Measurements from ENCODE around the gene SCIMP. TPM values are rescaled to one million over a fixed set of nuclear protein-coding genes. Genes with fewer than 3 reads are reported as not detected.

Gene SCIMP
- polyA plus RNA-seq, 1 experiment: not detected

DNA sequence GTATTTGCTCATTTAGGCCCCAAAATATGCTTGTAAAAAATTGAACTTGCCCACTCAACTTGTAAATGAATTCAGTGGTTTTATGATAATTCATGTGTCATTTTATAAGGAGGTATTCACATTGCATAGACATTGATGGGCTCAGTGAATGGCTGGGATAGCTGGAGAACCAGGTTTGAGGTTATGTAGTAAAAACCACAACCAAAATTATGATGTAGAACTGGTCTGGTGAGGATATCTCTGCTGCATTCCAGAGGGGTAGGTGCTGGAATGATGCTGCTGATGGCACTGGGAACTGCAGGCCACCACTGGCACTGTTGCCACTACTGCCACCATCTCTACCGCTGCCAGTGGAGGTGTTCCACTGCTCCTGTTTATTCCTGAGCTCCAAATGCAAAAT, 25.9 kb upstream of the SCIMP start:
- Histone ChIP-seq H3K4me3 (ENCODE audit: low read depth, low read length) (no peak overlapping the region), H3K27me3 (ENCODE audit: control insufficient read depth, insufficient read depth, low read length) (no peaks in the 10 kb centered on the region), H3K36me3 (ENCODE audit: control insufficient read depth, insufficient read depth, low read length) (no peaks in the 10 kb centered on the region)
- ChIA-PET CTCF (interaction anchor here (0.6 kb wide), 1 partner anchor 976 kb away, joined by 3 read pairs; no protein-coding TSS in a partner anchor), POLR2A (no interaction called here)
- no peak for DNase-seq (ENCODE audit: low read depth)
- TF ChIP-seq CTCF (IDR thresholded peaks at IDR 0.05; ENCODE audit: insufficient read depth, low read depth, low read length): no peak

- Histone ChIP-seq H3K4me3 (ENCODE audit: low read depth, low read length) (no peak overlapping the region), H3K27me3 (ENCODE audit: control insufficient read depth, insufficient read depth, low read length) (no peaks in the 10 kb centered on the region; the same call in 1 of the 2 replicates), H3K36me3 (ENCODE audit: control insufficient read depth, insufficient read depth, low read length) (no peaks in the 10 kb centered on the region)
- DNase-seq (ENCODE audit: low read depth): no peak
- ChIA-PET CTCF (no interaction called here), POLR2A (no interaction called here)
- TF ChIP-seq CTCF (IDR thresholded peaks at IDR 0.05; ENCODE audit: insufficient read depth, low read depth, low read length): no peak
These were observed 22.5 kb upstream of the SCIMP start for GRCh38 chr17:5257124-5257523.

DNA sequence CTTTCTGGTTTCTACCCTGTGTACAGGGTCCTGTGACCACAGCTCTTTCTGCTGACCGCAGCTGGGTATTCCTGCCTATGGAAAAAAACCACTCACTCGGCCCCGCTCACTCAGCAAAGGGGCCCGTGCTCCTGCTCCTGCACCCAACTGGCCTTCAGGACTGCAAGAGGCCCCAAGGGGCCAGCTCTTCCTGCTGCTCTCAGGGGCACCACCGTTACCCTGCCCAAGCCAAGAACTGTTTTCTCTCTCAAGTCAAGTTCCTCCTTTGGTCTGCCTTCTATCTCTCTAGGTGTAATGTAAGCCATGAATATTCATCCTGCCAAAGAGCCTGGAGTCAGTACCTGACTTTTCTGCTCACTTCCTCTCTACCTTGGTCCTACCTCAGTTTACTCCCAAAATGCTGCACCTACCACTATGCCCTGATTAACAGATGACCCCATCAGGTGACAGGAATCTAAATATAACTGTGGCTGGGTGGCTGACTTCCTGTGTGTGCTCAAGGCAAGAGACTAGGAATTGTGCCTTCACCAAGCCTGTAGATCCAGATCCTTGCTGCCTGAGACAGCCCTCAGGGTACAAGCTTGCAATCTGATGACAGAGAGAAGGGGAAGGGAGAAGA, 20.4 kb upstream of the SCIMP start:
- ChIA-PET POLR2A (no interaction called here), CTCF (interaction anchor here (0.9 kb wide), 1 partner anchor 17 kb away, joined by 3 read pairs; no protein-coding TSS in a partner anchor)
- H3K4me3 ChIP-seq (ENCODE audit: low read depth, low read length): no peak overlapping the region
- no peak for DNase-seq (ENCODE audit: low read depth)
- no peaks in the 10 kb centered on the region for H3K36me3 ChIP-seq (ENCODE audit: control insufficient read depth, insufficient read depth, low read length)
- no peak for TF ChIP-seq CTCF (IDR thresholded peaks at IDR 0.05; ENCODE audit: insufficient read depth, low read depth, low read length)
- no peaks in the 10 kb centered on the region; the same call in 1 of the 2 replicates for H3K27me3 ChIP-seq (ENCODE audit: control insufficient read depth, insufficient read depth, low read length)

DNA sequence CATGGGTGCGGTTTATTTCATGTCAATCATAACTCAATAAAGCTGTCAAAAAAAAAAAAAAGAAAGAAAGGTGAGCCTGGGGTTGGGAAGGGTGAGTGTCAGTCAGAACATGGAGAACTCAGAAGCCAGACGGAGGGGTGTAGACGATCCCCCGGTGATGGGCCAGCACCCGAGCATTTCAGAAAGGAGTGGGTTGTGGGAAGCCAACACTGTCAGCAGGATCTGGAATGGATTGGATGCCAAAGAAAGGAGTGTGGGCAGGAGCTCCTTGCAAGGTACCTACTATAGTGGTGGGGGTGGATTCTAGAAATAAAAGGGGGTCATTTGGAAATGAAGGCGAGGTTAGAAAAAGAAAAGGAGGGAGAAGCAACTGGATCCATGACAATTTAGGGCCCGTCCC, 19.8 kb upstream of the SCIMP start:
- Histone ChIP-seq H3K4me3 (ENCODE audit: low read depth, low read length) (no peak overlapping the region), H3K36me3 (ENCODE audit: control insufficient read depth, insufficient read depth, low read length) (no peaks in the 10 kb centered on the region), H3K27me3 (ENCODE audit: control insufficient read depth, insufficient read depth, low read length) (no peaks in the 10 kb centered on the region; the same call in 1 of the 2 replicates)
- DNase-seq (ENCODE audit: low read depth): no peak
- TF ChIP-seq CTCF (IDR thresholded peaks at IDR 0.05; ENCODE audit: insufficient read depth, low read depth, low read length): no peak
- ChIA-PET POLR2A (no interaction called here), CTCF (interaction anchor here (0.9 kb wide), 1 partner anchor 18 kb away, joined by 3 read pairs; no protein-coding TSS in a partner anchor)

DNA sequence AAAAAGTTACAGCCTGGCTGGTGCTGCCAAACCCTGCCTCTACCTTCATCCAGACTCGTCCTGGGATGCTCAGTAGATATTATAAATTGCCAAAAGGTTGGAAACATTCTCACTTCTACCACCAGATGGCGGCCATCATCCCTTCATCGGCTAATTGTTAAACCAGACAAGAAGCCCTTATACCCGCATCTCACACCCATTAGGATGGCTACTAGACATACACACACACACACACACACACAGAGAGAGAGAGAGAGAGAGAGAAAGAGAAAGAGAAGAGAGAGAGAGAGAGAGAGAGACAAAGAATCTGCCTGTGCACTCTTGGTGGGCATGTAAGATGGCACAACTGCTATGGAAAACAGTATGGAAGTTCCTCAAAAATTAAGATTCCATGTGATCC, 15.0 kb upstream of the SCIMP start:
- H3K4me3 ChIP-seq (ENCODE audit: low read depth, low read length): no peak overlapping the region
- no peaks in the 10 kb centered on the region; the same call in 1 of the 2 replicates for H3K27me3 ChIP-seq (ENCODE audit: control insufficient read depth, insufficient read depth, low read length)
- CTCF ChIA-PET: interaction anchor here (0.7 to 2.9 kb wide), 19 partner anchors 8 to 1186 kb away, joined by 3 to 28 read pairs (median 4); partner anchors contain the start of genes AIPL1, C1QBP, NUP88 and SCIMP
- H3K36me3 ChIP-seq (ENCODE audit: control insufficient read depth, insufficient read depth, low read length): no peaks in the 10 kb centered on the region
- peak; percentile 19 for DNase-seq (ENCODE audit: low read depth)
- TF ChIP-seq CTCF (IDR thresholded peaks at IDR 0.05; ENCODE audit: insufficient read depth, low read depth, low read length): peak; percentile 66
- POLR2A ChIA-PET: no interaction called here

Data from BJ (cell line).